CD14-positive monocyte (primary cell): ENCODE data around the gene AGO3. TPM values are rescaled to one million over a fixed set of nuclear protein-coding genes. Genes with fewer than 3 reads are reported as not detected.
A peak's percentile ranks its signal among the peaks of the same experiment; 100 is the strongest.

Experiments used
- DNase-seq, 3 donors: peaks; one replicate each; pipeline ENCODE4 v3.0.0-alpha.2; 2011 to 2022
- H2AFZ ChIP-seq: 2 replicates; pipeline ENCODE4 v1.6.0; 2012; ENCODE audit warnings: mild to moderate bottlenecking, low read depth, low read length, inconsistent platforms; ENCODE audit not compliant: insufficient read depth, poor library complexity, severe bottlenecking
- H3K27ac ChIP-seq, 2 donors: 1 replicate in 1 of 2; 2 replicates in 1 of 2; pipeline ENCODE4 v1.5.1; 2012 to 2013; ENCODE audit warnings: low read length in 2 of 2, control low read depth in 1 of 2, inconsistent platforms in 1 of 2, low read depth in 1 of 2, mild to moderate bottlenecking in 1 of 2
- H3K27me3 ChIP-seq, 2 donors: one replicate each; pipeline versions ENCODE4 v1.6.0 to v1.6.1; 2011 to 2013; ENCODE audit warnings: low read length in 2 of 2; ENCODE audit not compliant: control insufficient read depth in 2 of 2, insufficient read depth in 2 of 2
- H3K36me3 ChIP-seq, 2 donors: replicated peaks in 1 of 2; 1 replicate in 1 of 2; 2 replicates in 1 of 2; pipeline versions ENCODE4 v1.5.1 to v1.6.1; 2012 to 2013; ENCODE audit warnings: low read length in 2 of 2, control low read depth in 1 of 2, inconsistent platforms in 1 of 2, mild to moderate bottlenecking in 1 of 2; ENCODE audit not compliant: insufficient read depth in 2 of 2, control insufficient read depth in 1 of 2
- H3K4me1 ChIP-seq, 2 donors: 1 replicate in 1 of 2; 2 replicates in 1 of 2; pipeline versions ENCODE4 v1.5.1 to v1.6.1; 2012 to 2013; ENCODE audit warnings: low read length in 2 of 2, control low read depth in 1 of 2, inconsistent platforms in 1 of 2, mild to moderate bottlenecking in 1 of 2, moderate library complexity in 1 of 2; ENCODE audit not compliant: insufficient read depth in 2 of 2, control insufficient read depth in 1 of 2
- H3K4me2 ChIP-seq: replicated peaks from 2 replicates; pipeline ENCODE3; 2012; ENCODE audit warnings: low read length, moderate library complexity, mild to moderate bottlenecking; ENCODE audit not compliant: poor library complexity, severe bottlenecking; ENCODE audit errors: extremely low read depth
- H3K4me3 ChIP-seq, 3 experiments: fragments of 200-600 bp in 1 of 3; sonication (generic) in 1 of 3; replicated peaks in 1 of 3; 1 replicate in 2 of 3; 2 replicates in 1 of 3; pipeline ENCODE4 v1.5.1; 2011 to 2013; ENCODE audit warnings: low read length in 3 of 3, mild to moderate bottlenecking in 3 of 3, control low read depth in 2 of 3, low read depth in 2 of 3, inconsistent platforms in 1 of 3, moderate library complexity in 1 of 3
- H3K79me2 ChIP-seq: 2 replicates; pipeline ENCODE4 v1.6.0; 2012; ENCODE audit warnings: mild to moderate bottlenecking, control low read depth, inconsistent platforms, low read length, moderate library complexity; ENCODE audit not compliant: insufficient read depth
- H3K9ac ChIP-seq: 2 replicates; pipeline ENCODE4 v1.6.0; 2017; ENCODE audit warnings: low read length, mild to moderate bottlenecking; ENCODE audit not compliant: insufficient read depth, poor library complexity, severe bottlenecking
- H3K9me3 ChIP-seq, 2 donors: replicated peaks in 1 of 2; 1 replicate in 1 of 2; 2 replicates in 1 of 2; pipeline versions ENCODE4 v1.5.1 to v1.6.1; 2012 to 2013; ENCODE audit warnings: low read length in 2 of 2, control low read depth in 1 of 2; ENCODE audit not compliant: control insufficient read depth in 1 of 2, insufficient read depth in 1 of 2
- H4K20me1 ChIP-seq: 2 replicates; pipeline ENCODE4 v1.6.0; 2012; ENCODE audit warnings: mild to moderate bottlenecking, low read length, control low read depth, moderate library complexity; ENCODE audit not compliant: insufficient read depth
- H3K27ac Mint-ChIP-seq, 7 donors: one replicate each; pipeline ENCODE4 v1.8.0; 2020; ENCODE audit warnings: mild to moderate bottlenecking in 7 of 7, mixed read lengths in 7 of 7, moderate library complexity in 6 of 7, inconsistent platforms in 2 of 7
- H3K27me3 Mint-ChIP-seq, 3 donors: one replicate each; pipeline ENCODE4 v1.8.0; 2021 to 2022; ENCODE audit warnings: low read depth in 3 of 3, mild to moderate bottlenecking in 3 of 3, mixed read lengths in 3 of 3, moderate library complexity in 3 of 3, inconsistent platforms in 1 of 3
- H3K36me3 Mint-ChIP-seq, 2 donors: one replicate each; pipeline ENCODE4 v1.8.0; 2020; ENCODE audit warnings: mixed read lengths in 2 of 2, inconsistent platforms in 1 of 2, mild to moderate bottlenecking in 1 of 2
- H3K4me1 Mint-ChIP-seq: one replicate; pipeline ENCODE4 v1.8.0; 2020; ENCODE audit warnings: mild to moderate bottlenecking, mixed read lengths
- H3K4me3 Mint-ChIP-seq, 2 donors: one replicate each; pipeline ENCODE4 v1.8.0; 2020; ENCODE audit warnings: mild to moderate bottlenecking in 2 of 2, mixed read lengths in 2 of 2, moderate library complexity in 1 of 2
- H3K9me3 Mint-ChIP-seq, 7 donors: one replicate each; pipeline ENCODE4 v1.8.0; 2020 to 2022; ENCODE audit warnings: mixed read lengths in 7 of 7, mild to moderate bottlenecking in 6 of 7, moderate library complexity in 6 of 7, inconsistent platforms in 2 of 7
- CTCF ChIP-seq: fragments of 200-600 bp; IDR thresholded peaks from one replicate; pipeline ENCODE4 v1.8.0; 2022; ENCODE audit warnings: antibody characterized with exemption, mild to moderate bottlenecking
- WGBS: methylation state at CpG from one replicate; pipeline ENCODE4 v1.1.5; 2013; ENCODE audit warnings: missing lambda C conversion rate; ENCODE audit not compliant: insufficient coverage; 5-methylcytosine and 5-hydroxymethylcytosine counted together
- intact Hi-C, 2 donors: fragments of 100-400 bp; cut with micrococcal nuclease; formaldehyde crosslinking; loops; one replicate each; pipeline versions ENCODE4 v1.15.0 to v1.15.1; 2023
- polyA plus RNA-seq, 3 donors: library from polyadenylated mRNA; depleted of rRNA in 1 of 3; unstranded in 2 of 3; stranded (reverse) in 1 of 3; fragments of 300-500 nt in 2 of 3; fragments of >200 nt in 1 of 3; fragmentation: Illumina TruSeq in 2 of 3; gene quantifications; 1 replicate in 2 of 3; 2 replicates in 1 of 3; pipeline ENCODE4 v1.2.3, GENCODE V29; 2012 to 2021

Gene AGO3
- polyA plus RNA-seq, 3 donors = 6.3 to 9.0 (median 8.3) TPM

- Histone ChIP-seq H3K4me3 (no peak overlapping the region), H4K20me1 (no peaks in the 10 kb centered on the region), H2AFZ (no peak overlapping the region), H3K27ac (peak overlapping the region; percentile 84 to 92), H3K27me3 (no peaks in the 10 kb centered on the region), H3K9ac (peak overlapping the region; percentile 35), H3K4me2 (peak overlapping the region; percentile 25), H3K4me1 (peaks cover 30 to 36% of the 10 kb centered on the region in 2 donors), H3K36me3 (peaks cover 70 to 83% of the 10 kb centered on the region in 2 donors), H3K9me3 (no peaks in the 10 kb centered on the region), H3K79me2 (peaks cover 38% of the 10 kb centered on the region)
- Mint-ChIP-seq H3K27ac (peak overlapping the region; percentile 96 to 99 (median 98)), H3K4me1 (peaks cover 36% of the 10 kb centered on the region), H3K27me3 (peaks cover 0 to 1% (median 0%) of the 10 kb centered on the region in 3 donors), H3K4me3 (no peak overlapping the region), H3K9me3 (peaks cover 0 to 2% (median 0%) of the 10 kb centered on the region in 7 donors), H3K36me3 (peaks cover 78 to 88% of the 10 kb centered on the region in 2 donors)
- WGBS = 98% methylated on average over 8 of the region's 14 CpGs
- no peak for DNase-seq
- intact Hi-C loops = loop anchor here in 1 of 2 donors (5.0 kb wide), 1 partner anchor 39 kb away; the partner anchor contains the start of gene AGO3
- no peak for TF ChIP-seq CTCF
Observed at GRCh38 chr1:35893051-35893879, 37.6 kb upstream of the AGO3 start.

GRCh38 chr1:35894183-35894582, 36.7 kb upstream of the AGO3 start:
- Histone ChIP-seq H3K9ac (peak overlapping the region; percentile 35), H3K27ac (peak overlapping the region; percentile 84 to 92), H3K79me2 (peaks cover 35% of the 10 kb centered on the region), H3K4me2 (peak overlapping the region; percentile 34), H3K9me3 (no peaks in the 10 kb centered on the region), H3K4me3 (peak overlapping the region in 1 of 3 experiments; percentile 21), H3K27me3 (no peaks in the 10 kb centered on the region), H3K36me3 (peaks cover 66 to 84% of the 10 kb centered on the region in 2 donors), H2AFZ (peak overlapping the region; percentile 73), H4K20me1 (no peaks in the 10 kb centered on the region), H3K4me1 (peaks cover 28 to 36% of the 10 kb centered on the region in 2 donors)
- H3K36me3 Mint-ChIP-seq = peaks cover 73 to 87% of the 10 kb centered on the region in 2 donors
- peak overlapping the region; percentile 7 to 55 for H3K4me3 Mint-ChIP-seq
- peaks cover 0 to 2% (median 0%) of the 10 kb centered on the region in 7 donors for H3K9me3 Mint-ChIP-seq
- peak; percentile 93 to 98 (median 93) for DNase-seq
- WGBS = 11% methylated on average over 1 of the region's 6 CpGs
- H3K4me1 Mint-ChIP-seq = peaks cover 33% of the 10 kb centered on the region
- peak overlapping the region; percentile 96 to 99 (median 98) for H3K27ac Mint-ChIP-seq
- peaks cover 0 to 1% (median 0%) of the 10 kb centered on the region in 3 donors for H3K27me3 Mint-ChIP-seq
- intact Hi-C loops = loop anchor here in 1 of 2 donors (5.0 kb wide), 1 partner anchor 38 kb away; the partner anchor contains the start of gene AGO3
- no peak for TF ChIP-seq CTCF
